ENCODE data around the gene FAM76B. TPM values are rescaled to one million over a fixed set of nuclear protein-coding genes. Genes with fewer than 3 reads are reported as not detected.

FAM76B gene
- total and polyA plus RNA-seq, 9 of the 15 experiments (the other 6 are each of a cell fraction or from before 2014, with no cell fraction given) = 22.5 to 60.0 (median 35.0) TPM

DNA sequence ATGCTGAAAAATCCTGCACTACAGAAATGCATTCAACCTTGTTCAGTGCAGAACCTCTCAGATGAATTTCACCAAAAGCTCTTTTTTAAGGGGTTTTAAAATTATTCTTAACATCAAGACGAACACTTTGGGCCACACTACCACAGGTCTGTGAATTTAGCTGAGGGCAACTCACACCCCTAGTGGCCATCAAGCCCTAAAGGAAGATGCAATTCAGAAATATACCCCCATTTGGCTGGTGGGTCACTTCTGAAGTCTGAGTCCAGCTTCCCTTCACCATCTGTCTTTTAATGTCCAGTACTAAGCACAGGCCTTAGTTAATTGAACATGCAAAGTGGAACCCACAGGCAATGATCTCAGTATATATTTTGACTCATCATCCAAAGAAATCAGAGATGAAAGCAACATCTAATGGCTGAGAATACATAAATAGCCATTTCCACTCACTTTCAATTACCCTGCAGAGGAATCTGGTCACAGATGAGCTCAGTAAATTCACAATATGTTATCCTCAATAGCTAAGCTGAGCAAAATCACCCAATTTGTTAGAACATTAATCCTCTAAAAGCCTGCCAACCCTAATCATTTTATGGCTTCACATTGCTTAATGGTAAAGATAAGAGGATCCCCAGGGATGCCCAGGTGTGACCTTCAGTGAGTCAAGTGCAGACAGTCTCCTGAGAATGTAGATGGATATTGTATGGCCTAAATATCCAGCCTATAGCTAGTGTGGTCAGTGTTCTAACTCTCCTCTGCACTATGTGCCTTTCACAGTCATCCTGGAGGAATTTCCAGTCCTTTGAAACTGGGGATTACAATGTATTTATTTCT is 50.3 kb downstream of the FAM76B start:
- ATAC-seq (peak; percentile 56), DNase-seq (ENCODE audit: extremely low read depth in 1 of 4, low spot score in 3 of 4) (no peak), FAIRE-seq (no peak)
- Histone ChIP-seq H3K27me3 (ENCODE audit: control insufficient read depth in 2 of 2, insufficient read depth in 2 of 2, low read length in 2 of 2) (no peaks in the 10 kb centered on the region), H3K9me3 (replicated peaks; ENCODE audit: control insufficient read depth, insufficient read depth, low read depth, low read length) (peaks cover 15% of the 10 kb centered on the region), H3K36me3 (ENCODE audit: control insufficient read depth, insufficient read depth, low read length) (peaks cover 12% of the 10 kb centered on the region; the same call in 1 of the 3 replicates), H4K20me1 (replicated peaks; ENCODE audit: control insufficient read depth, insufficient read depth, low read length) (no peaks in the 10 kb centered on the region), H2AFZ (ENCODE audit: low read depth, low read length) (no peak overlapping the region; the same call in 1 of the 2 replicates), H3K4me1 (replicated peaks in 1 of 2; ENCODE audit: control insufficient read depth in 2 of 2, insufficient read depth in 2 of 2, low read length in 2 of 2) (peaks cover 6 to 10% of the 10 kb centered on the region in 2 experiments; a peak in 4 of 5 replicates), H3K9me1 (ENCODE audit: control insufficient read depth, insufficient read depth, low read length) (no peaks in the 10 kb centered on the region), H3K9ac (ENCODE audit: insufficient read depth in 1 of 2, low read depth in 2 of 2, low read length in 2 of 2) (no peak overlapping the region), H3K79me2 (ENCODE audit: control insufficient read depth, insufficient read depth, low read length) (no peaks in the 10 kb centered on the region), H3K27ac (ENCODE audit: extremely low read depth, low read depth, low read length) (no peak overlapping the region), H3K4me3 (no peak overlapping the region), H3K4me2 (ENCODE audit: insufficient read depth, low read length) (no peak overlapping the region)
- TF ChIP-seq NFRKB (IDR thresholded peaks at IDR 0.05; ENCODE audit: low read depth) (no peak), ZNF3 (CRISPR knock-in tag; IDR thresholded peaks at IDR 0.05) (no peak), CTCF (IDR thresholded peaks at IDR 0.05 in 2 of 3, conservative IDR thresholded peaks at IDR 0.05 in 1 of 3; ENCODE audit: insufficient read depth in 2 of 3, low read depth in 1 of 3, low read length in 3 of 3) (peak; percentile 18 to 32 (median 28); a peak in 2 of 6 replicates)
- BruUV-seq (replicated peaks) = no TSS peak
- ChIA-PET POLR2A (interaction anchor here (0.6 to 1.2 kb wide), 4 partner anchors 11 to 901 kb away, joined by 3 to 4 read pairs (median 3); no protein-coding TSS in a partner anchor), CTCF (ENCODE audit: low intra/inter-chr PET ratio) (no interaction called here)
- WGBS (ENCODE audit: insufficient coverage, low coverage, missing lambda C conversion rate) = 36% methylated on average over 1 of the region's 1 CpG
- in situ Hi-C loops (cut with MboI) = no loop called here
- intact Hi-C loops (cut with micrococcal nuclease) = no loop called here

Data from K562 (cell line).